ENCODE results near the gene RTP4. TPM values are rescaled to one million over a fixed set of nuclear protein-coding genes. Genes with fewer than 3 reads are reported as not detected.

Gene RTP4
- total and polyA plus RNA-seq, 10 donors = 8.2 to 15.7 (median 10.6) TPM

- 66 to 91% (median 81%) methylated on average over 3 to 4 of the region's 4 CpGs for WGBS, 5 donors
- DNase-seq = no peak
- Histone ChIP-seq H3K4me3 (no peak overlapping the region), H3K9me3 (no peaks in the 10 kb centered on the region), H3K27me3 (replicated peaks in 1 of 7) (peaks cover 0 to 18% (median 0%) of the 10 kb centered on the region in 7 donors), H3K36me3 (no peaks in the 10 kb centered on the region), H3K4me1 (no peaks in the 10 kb centered on the region), H3K27ac (no peak overlapping the region)
- no peak for TF ChIP-seq POLR2A (IDR thresholded peaks at IDR 0.05)
- no peak for TF ChIP-seq POLR2AphosphoS5 (IDR thresholded peaks at IDR 0.05)
- TF ChIP-seq, protein P1, sequence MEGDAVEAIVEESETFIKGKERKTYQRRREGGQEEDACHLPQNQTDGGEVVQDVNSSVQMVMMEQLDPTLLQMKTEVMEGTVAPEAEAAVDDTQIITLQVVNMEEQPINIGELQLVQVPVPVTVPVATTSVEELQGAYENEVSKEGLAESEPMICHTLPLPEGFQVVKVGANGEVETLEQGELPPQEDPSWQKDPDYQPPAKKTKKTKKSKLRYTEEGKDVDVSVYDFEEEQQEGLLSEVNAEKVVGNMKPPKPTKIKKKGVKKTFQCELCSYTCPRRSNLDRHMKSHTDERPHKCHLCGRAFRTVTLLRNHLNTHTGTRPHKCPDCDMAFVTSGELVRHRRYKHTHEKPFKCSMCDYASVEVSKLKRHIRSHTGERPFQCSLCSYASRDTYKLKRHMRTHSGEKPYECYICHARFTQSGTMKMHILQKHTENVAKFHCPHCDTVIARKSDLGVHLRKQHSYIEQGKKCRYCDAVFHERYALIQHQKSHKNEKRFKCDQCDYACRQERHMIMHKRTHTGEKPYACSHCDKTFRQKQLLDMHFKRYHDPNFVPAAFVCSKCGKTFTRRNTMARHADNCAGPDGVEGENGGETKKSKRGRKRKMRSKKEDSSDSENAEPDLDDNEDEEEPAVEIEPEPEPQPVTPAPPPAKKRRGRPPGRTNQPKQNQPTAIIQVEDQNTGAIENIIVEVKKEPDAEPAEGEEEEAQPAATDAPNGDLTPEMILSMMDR (IDR thresholded peaks at IDR 0.05 in 8 of 11, conservative IDR thresholded peaks at IDR 0.05 in 3 of 11) = no peak
- intact Hi-C loops (cut with DNase I; ENCODE audit: low total_unique reads) = no loop called here
Observed at GRCh38 chr3:187342255-187342654, 25.9 kb upstream of the RTP4 start.

DNA sequence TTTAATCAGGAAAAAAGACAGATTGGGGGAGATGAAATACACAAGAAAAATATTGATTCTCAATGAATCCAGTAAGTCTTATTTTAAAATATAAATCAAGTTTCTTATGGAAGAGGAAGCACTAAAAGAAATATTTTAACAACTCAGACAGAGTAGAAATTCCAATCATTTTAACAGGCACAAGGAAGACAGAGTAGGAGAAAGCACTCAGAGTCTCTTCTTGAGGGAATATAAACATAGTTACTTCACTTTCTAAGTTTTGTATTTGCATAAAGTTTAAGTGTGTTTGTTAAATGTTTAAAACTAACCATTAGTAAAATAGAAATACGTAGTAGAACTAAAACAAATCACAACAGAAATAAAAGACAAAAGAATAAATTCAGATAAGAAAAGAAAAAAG, 24.5 kb upstream of the RTP4 start:
- Histone ChIP-seq H3K36me3 (no peaks in the 10 kb centered on the region), H3K9me3 (no peaks in the 10 kb centered on the region), H3K4me3 (no peak overlapping the region), H3K27ac (no peak overlapping the region), H3K27me3 (replicated peaks in 1 of 7) (peaks cover 0 to 14% (median 0%) of the 10 kb centered on the region in 7 donors), H3K4me1 (no peaks in the 10 kb centered on the region)
- DNase-seq = no peak
- intact Hi-C loops (cut with DNase I; ENCODE audit: low total_unique reads) = no loop called here
- TF ChIP-seq POLR2A (IDR thresholded peaks at IDR 0.05) (no peak), POLR2AphosphoS5 (IDR thresholded peaks at IDR 0.05) (no peak)
- TF ChIP-seq, protein P1 (IDR thresholded peaks at IDR 0.05 in 8 of 11, conservative IDR thresholded peaks at IDR 0.05 in 3 of 11) = no peak
- WGBS, 5 donors = 63 to 87% (median 71%) methylated on average over 1 of the region's 1 CpG

DNA sequence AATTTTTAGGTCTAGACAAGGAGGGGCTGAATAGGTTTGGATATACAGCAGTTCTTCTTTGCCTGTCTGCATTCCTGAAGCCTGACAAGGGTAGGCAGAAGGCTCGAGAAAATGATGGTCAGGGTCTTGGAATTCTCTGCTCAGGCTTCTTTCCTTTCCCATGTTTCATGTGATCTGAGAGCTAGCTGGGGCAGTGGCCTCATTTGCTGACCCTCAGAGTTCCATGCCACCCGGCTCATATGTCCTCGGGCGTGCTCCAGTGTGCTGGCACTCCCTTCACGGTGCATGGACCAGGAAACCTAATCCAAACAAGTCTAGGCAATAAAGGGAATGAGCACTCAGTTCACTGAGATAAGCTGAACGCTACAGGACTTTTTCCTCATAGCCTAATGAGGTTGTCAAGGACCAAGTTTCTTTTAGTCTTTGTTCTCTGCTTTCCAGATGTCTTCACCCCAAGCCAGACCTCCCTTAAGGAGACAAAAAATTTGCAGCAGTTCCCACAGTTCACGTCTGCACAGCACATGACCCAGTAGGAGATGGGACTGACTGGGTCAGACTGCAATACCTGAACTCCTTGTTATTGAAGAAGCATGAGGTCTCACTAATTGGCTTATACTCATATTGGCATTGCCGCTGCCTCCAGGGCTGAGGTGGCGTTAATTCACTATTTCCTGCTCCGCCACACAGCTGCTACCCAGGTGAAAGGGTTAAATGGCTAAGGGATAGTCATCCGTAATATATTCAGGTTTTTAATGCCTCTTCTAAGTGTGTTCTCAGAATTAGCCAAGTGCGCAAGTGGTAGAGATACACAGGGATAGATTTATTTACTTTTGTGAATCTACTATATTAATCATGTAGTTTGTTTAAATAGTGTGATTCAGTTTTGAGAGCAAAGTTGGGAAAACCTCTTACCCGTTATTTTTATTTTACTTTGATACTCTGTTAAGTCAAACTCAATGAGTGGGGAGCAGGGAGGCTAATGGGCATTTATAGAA, 15.3 kb upstream of the RTP4 start:
- no peaks in the 10 kb centered on the region for H3K9me3 ChIP-seq
- H3K36me3 ChIP-seq = no peaks in the 10 kb centered on the region
- DNase-seq = no peak
- no peak overlapping the region for H3K27ac ChIP-seq
- 80 to 88% (median 83%) methylated on average over 13 of the region's 13 CpGs for WGBS, 5 donors
- H3K27me3 ChIP-seq (replicated peaks in 1 of 7) = no peaks in the 10 kb centered on the region
- H3K4me3 ChIP-seq = no peak overlapping the region
- intact Hi-C loops (cut with DNase I; ENCODE audit: low total_unique reads) = no loop called here
- H3K4me1 ChIP-seq = no peaks in the 10 kb centered on the region
- TF ChIP-seq POLR2A (IDR thresholded peaks at IDR 0.05) (no peak), POLR2AphosphoS5 (IDR thresholded peaks at IDR 0.05) (no peak)
- TF ChIP-seq, protein P1 (IDR thresholded peaks at IDR 0.05 in 8 of 11, conservative IDR thresholded peaks at IDR 0.05 in 3 of 11) = no peak

DNA sequence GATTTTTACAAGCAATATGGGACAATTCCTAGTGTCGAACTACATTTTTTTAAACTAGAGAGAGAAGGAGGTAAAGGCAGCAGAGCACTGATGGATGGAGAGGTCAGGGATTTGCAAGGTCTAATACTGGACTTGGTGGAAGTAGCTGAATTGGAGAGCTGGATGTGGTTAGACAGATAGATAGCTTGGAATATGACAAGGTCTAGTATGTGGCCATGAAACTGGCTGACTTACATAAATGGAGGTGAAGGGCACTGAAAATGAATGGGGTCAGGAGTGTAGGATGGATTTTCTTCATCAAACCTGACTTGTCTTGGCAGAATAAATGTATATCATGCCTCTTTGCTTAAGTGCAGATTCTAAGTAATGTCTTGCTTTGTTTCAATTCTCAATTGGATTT, 10.1 kb upstream of the RTP4 start:
- 91 to 100% (median 94%) methylated on average over 1 of the region's 1 CpG for WGBS, 5 donors
- Histone ChIP-seq H3K9me3 (no peaks in the 10 kb centered on the region), H3K4me1 (peaks cover 0 to 10% (median 6%) of the 10 kb centered on the region in 6 donors), H3K27ac (no peak overlapping the region), H3K4me3 (no peak overlapping the region), H3K36me3 (no peaks in the 10 kb centered on the region), H3K27me3 (replicated peaks in 1 of 7) (no peaks in the 10 kb centered on the region)
- no peak for TF ChIP-seq POLR2AphosphoS5 (IDR thresholded peaks at IDR 0.05)
- TF ChIP-seq, protein P1 (IDR thresholded peaks at IDR 0.05 in 8 of 11, conservative IDR thresholded peaks at IDR 0.05 in 3 of 11) = no peak
- no peak for TF ChIP-seq POLR2A (IDR thresholded peaks at IDR 0.05)
- intact Hi-C loops (cut with DNase I; ENCODE audit: low total_unique reads) = loop anchor here (5.0 kb wide), 1 partner anchor 34 kb away; no protein-coding TSS in a partner anchor
- DNase-seq = no peak

Data from spleen (tissue), 11 donors.